ENCODE data around the gene CDH4.

CDH4 gene

DNA sequence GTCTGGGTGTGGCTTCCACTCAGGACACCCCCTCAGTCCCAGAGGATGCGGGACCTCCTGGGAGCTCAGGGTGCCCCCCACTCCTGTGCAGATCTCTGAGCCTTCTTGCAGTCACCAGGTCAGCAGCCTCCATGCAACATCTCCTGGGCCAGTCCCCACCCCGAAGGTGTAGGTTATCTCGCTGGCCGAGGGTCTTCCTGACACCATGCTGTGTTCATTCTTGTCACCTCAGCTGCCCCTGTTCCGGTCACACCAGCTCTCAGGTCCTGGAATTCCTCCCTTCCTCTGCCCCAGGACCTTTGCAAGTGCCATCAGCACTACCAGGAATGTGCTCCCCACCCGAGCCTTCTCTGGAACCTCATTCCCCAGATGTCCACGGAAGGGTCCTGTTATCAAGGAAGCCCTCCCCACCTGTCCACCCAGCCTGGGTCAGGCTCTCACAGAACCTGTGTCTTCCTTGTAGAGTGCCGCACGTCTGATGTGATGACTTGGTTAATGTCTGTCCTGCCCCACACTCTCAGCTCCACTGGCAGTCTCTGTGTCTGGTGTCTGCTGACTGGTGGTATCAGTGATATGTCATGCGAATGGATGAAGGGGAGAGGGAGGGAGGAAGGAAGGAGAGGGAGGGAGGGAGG lies 484.1 kb downstream of the CDH4 start:
- H3K4me3 ChIP-seq, result no peak overlapping the region
- no peak overlapping the region for H3K27ac ChIP-seq

- H3K27ac ChIP-seq, result no peak overlapping the region
- H3K4me3 ChIP-seq, result no peak overlapping the region
Measured at GRCh38 chr20:61736751-61737310, 484.8 kb downstream of the CDH4 start.

- H3K4me3 ChIP-seq, result no peak overlapping the region
- no peak overlapping the region for H3K27ac ChIP-seq
Measured at GRCh38 chr20:61737346-61737745, 485.3 kb downstream of the CDH4 start.

GRCh38 chr20:61737812-61738443 lies 485.9 kb downstream of the CDH4 start:
- no peak overlapping the region for H3K27ac ChIP-seq
- H3K4me3 ChIP-seq, result no peak overlapping the region

- Histone ChIP-seq H3K27ac (no peak overlapping the region), H3K4me3 (no peak overlapping the region)
Measured at GRCh38 chr20:61738601-61739069, 486.6 kb downstream of the CDH4 start.

DNA sequence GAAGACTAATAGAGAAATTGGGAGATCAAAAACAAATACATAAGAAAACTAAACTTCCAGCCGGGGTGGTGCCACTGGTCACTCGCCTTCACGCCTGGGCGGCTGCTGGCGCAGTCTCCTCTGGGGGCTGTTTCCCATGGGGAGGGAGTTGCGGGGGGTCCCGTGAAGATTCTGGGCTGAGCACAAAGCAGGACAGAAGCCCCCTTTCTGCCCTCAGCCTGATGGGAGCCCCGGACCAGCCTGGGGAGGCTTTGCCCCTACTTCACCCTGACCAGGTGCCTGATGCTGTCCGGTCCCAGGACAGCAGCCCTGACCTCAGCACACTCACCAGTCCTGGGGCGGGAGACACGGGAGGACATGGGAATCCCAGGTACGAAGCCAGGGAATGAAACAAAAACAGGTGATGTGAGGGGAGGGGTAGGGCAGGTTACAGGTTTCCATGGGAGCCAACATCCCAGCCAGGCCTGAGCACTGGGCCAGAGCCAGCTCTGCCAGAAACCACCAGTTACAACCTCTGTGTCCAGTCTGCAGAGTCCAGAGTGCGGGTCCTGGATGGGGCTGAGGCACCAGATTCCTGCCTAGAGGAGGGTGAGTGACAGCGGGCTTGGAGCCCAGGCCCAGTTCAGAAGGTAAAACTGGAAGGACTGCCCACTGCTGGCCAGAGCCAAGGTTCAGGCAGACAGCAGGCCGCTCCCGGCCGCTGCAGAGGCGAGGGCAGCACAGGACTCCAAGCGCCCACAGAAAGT lies 487.2 kb downstream of the CDH4 start:
- Histone ChIP-seq H3K4me3 (no peak overlapping the region), H3K27ac (no peak overlapping the region)

- Histone ChIP-seq H3K4me3 (no peak overlapping the region), H3K27ac (no peak overlapping the region)
Measured at GRCh38 chr20:61739832-61740118, 487.7 kb downstream of the CDH4 start.

- Histone ChIP-seq H3K4me3 (no peak overlapping the region), H3K27ac (no peak overlapping the region)
Measured at GRCh38 chr20:61742097-61742825, 490.2 kb downstream of the CDH4 start.

DNA sequence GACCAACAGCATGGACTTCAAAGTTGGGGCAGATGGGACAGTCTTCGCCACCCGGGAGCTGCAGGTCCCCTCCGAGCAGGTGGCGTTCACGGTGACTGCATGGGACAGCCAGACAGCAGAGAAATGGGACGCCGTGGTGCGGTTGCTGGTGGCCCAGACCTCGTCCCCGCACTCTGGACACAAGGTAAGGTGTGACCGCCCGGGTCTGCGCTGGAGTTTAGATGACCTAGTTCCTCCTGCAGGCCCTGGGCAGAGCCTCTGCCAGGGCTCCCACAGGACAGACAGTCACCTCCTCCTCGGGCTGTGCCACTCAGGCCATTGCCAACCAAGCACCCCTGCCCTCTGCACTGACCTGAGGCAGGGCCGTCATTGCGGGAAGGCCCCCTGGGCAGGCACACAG lies 491.5 kb downstream of the CDH4 start:
- no peak overlapping the region for H3K4me3 ChIP-seq
- H3K27ac ChIP-seq, result no peak overlapping the region

- Histone ChIP-seq H3K4me3 (no peak overlapping the region), H3K27ac (no peak overlapping the region)
Measured at GRCh38 chr20:61744691-61745396, 492.8 kb downstream of the CDH4 start.

- no peak overlapping the region for H3K27ac ChIP-seq
Measured at GRCh38 chr20:61745397-61746146, 493.5 kb downstream of the CDH4 start.

GRCh38 chr20:61746147-61746646 lies 494.1 kb downstream of the CDH4 start:
- no peak overlapping the region for H3K27ac ChIP-seq
- no peak overlapping the region for H3K4me3 ChIP-seq

More at GRCh38 chr20:61745397-61746146, 493.5 kb downstream of the CDH4 start:
- no peak overlapping the region for H3K4me3 ChIP-seq

DNA sequence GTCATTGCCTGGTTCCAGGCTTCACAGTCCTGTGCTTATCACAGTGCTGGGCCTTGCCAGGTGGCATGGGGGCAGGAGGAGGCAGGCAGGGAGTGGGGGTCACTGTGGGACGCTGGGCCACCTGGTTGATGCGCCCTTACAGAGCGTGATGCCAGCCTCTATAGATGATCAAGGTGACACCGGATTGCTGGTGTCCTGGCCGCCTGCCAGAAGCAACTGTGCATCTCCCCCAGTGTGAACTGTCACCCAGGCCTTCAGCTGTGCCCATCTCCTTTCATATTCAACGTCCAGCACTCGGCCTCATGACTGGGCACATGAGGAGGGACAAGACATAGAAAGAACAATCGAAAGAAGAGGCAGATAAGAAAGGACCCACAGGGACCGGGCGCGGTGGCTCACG lies 494.7 kb downstream of the CDH4 start:
- Histone ChIP-seq H3K27ac (no peak overlapping the region), H3K4me3 (no peak overlapping the region)

GRCh38 chr20:61748376-61748775 lies 496.3 kb downstream of the CDH4 start:
- no peak overlapping the region for H3K27ac ChIP-seq
- no peak overlapping the region for H3K4me3 ChIP-seq

DNA sequence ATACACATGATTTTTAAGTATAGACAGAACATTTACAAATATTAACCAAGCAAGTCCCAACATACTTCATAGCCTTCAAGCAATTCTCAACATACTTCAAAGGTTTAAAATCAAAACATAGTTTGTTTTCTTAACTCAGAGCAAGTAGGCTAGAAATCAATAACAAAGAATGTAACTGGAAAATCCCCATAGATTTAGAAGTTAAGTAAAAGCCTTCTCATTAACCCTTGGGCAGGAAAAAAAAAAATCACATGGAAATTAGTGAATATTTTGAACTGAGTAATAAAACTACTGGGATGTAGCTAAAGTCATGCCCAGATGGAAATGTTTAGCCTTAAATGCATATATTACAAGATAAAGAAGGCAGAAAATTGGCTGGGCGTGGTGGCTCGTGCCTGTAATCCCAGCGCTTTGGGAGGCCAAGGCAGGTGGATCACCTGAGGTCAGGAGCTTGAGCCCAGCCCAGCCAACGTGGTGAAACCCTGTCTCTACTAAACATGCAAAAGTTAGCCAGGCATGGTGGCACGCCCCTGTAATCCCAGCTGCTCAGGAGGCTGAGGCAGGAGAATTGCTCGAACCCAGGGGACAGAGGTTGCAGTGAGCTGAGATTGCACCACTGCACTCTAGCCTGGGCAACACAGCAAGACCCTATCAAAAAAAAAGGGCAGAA lies 497.5 kb downstream of the CDH4 start:
- no peak overlapping the region for H3K4me3 ChIP-seq

DNA sequence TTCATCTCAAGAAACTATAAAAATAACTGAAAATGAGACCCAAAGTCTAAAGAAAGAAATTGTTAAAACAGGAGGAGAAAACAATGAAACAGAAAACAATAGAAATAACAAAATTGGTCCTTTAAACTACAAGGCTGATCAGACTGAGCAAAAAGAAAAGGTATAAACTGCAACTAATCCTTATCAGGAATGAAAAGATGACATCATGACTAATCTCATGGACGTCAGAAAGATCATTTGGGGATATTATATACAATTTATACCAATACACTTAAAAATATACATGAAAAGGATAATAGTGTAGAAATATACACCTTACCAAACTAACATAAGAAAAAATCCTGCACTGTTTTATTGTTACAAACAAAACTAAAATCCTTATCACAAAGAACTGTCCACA lies 498.0 kb downstream of the CDH4 start:
- Histone ChIP-seq H3K27ac (no peak overlapping the region), H3K4me3 (no peak overlapping the region)

More for the DNA sequence above, 497.5 kb downstream of the CDH4 start:
- no peak overlapping the region for H3K27ac ChIP-seq

DNA sequence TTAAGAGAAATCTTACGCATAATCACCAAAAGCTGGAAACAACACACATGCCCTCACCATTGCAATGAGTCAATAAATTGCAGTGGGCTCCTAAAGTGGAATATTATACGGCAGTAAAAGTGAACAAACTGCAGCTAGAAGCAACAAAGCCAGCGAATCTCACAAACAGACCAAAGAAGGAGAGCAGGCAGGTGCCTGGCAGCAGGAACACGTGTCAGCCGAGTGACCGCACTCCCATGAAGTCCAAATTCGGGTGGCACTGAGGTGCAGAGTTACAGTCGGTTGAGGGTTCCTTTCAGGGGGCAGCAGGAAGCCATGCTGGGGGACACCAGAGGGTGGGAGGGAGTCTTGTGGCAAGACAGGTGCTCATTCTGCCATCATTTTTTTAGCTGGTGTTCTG lies 500.5 kb downstream of the CDH4 start:
- H3K27ac ChIP-seq, result no peak overlapping the region

DNA sequence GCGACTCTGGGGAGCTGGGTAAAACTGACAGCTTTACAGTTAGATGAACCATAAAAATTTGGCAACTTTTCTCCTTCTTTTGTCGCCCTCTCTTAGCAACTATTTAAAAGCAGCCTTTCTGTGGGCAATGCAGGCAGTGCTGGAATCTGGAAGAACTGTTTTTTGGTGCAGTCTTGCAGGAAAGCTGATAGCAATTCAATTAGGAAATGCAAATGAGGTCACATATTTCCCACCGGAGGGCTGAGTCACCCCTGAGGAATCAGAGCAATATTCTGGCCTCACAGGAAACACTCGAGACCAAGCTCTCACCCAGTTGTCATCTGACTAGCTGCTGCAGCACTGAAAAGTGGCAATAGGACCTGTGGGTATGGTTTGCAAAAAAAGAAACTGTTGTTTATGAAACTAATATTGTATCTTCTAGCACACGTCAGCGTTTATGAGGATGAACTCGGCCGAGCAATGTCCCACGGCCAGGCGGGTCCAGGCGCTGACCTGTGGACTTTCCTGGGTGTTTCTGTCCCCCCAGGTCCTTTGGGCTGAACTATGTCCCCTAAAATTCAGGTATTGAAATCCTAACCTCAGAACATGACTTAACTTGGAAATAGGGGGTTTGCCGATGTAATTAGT lies 501.4 kb downstream of the CDH4 start:
- Histone ChIP-seq H3K27ac (no peak overlapping the region), H3K4me3 (no peak overlapping the region)

More for the DNA sequence above, 500.5 kb downstream of the CDH4 start:
- no peak overlapping the region for H3K4me3 ChIP-seq
